HepG2 (cell line): Measurements from ENCODE around the gene STARD13. TPM values are rescaled to one million over a fixed set of nuclear protein-coding genes. Genes with fewer than 3 reads are reported as not detected.

Experiments used
- ATAC-seq: fragments of 200-7000 bp; cut with Tn5 transposase; 3 replicates; pipeline ENCODE4 v1.9.1; 2020; ENCODE audit warnings: mild to moderate bottlenecking, moderate library complexity
- BruUV-seq: library from RNA; stranded (reverse); fragments of 400-500 nt; replicated peaks from 2 replicates; lab custom pipeline; 2021; lab: Mats Ljungman, UMichigan
- CTCF ChIA-PET: fragments of 300-600 bp; formaldehyde crosslinking; extraction: SDS; loops from one replicate; lab custom pipeline; 2021; ENCODE audit warnings: low total read pairs, inconsistent platforms, low intra/inter-chr PET ratio; lab: Yijun Ruan, JAX
- POLR2A ChIA-PET: fragments of 350-600 bp; sonication (Branson Sonifier 250); formaldehyde crosslinking; loops from one replicate; lab custom pipeline; 2020; ENCODE audit warnings: antibody characterized with exemption, inconsistent platforms; lab: Yijun Ruan, JAX
- DNase-seq: peaks from one replicate; pipeline ENCODE4 v3.0.0-alpha.2; 2015; ENCODE audit warnings: low spot score
- FAIRE-seq: peaks from 3 replicates; lab custom pipeline; 2011; peaks lifted over from hg19 to GRCh38; lab: Jason Lieb, UNC
- H2AFZ ChIP-seq: one replicate; pipeline ENCODE4 v1.6.1; 2011; ENCODE audit warnings: low read length, inconsistent platforms
- H3K27ac ChIP-seq: fragments of 300-600 bp; 3 replicates; pipeline ENCODE4 v1.8.0; 2011; ENCODE audit warnings: mixed run types, mild to moderate bottlenecking, mixed read lengths, low read length, inconsistent platforms; ENCODE audit not compliant: insufficient read depth; ENCODE audit errors: extremely low read length
- H3K27me3 ChIP-seq, 2 experiments: fragments of 200-600 bp in 1 of 2; 2 replicates in 1 of 2; 3 replicates in 1 of 2; pipeline versions ENCODE4 v1.6.0 to v1.8.0; 2011; ENCODE audit warnings: low read length in 2 of 2, mild to moderate bottlenecking in 2 of 2, moderate library complexity in 2 of 2, inconsistent platforms in 1 of 2; ENCODE audit not compliant: insufficient read depth in 2 of 2, control insufficient read depth in 1 of 2
- H3K36me3 ChIP-seq, 2 experiments: fragments of 200-600 bp in 1 of 2; replicated peaks in 1 of 2; 2 replicates in 1 of 2; 3 replicates in 1 of 2; pipeline versions ENCODE4 v1.5.1 to v1.8.0; 2011; ENCODE audit warnings: low read length in 2 of 2, inconsistent platforms in 1 of 2; ENCODE audit not compliant: insufficient read depth in 2 of 2, control insufficient read depth in 1 of 2
- H3K4me1 ChIP-seq: 2 replicates; pipeline ENCODE4 v1.5.1; 2012; ENCODE audit warnings: low read length, inconsistent platforms; ENCODE audit not compliant: insufficient read depth
- H3K4me2 ChIP-seq: 2 replicates; pipeline ENCODE4 v1.6.0; 2011; ENCODE audit warnings: low read depth, low read length, inconsistent platforms
- H3K4me3 ChIP-seq, 3 experiments: fragments of 200-600 bp in 1 of 3; sonication (generic), shearing (Covaris generic) in 1 of 3; replicated peaks in 1 of 3; 2 replicates each; pipeline ENCODE4 v1.5.1; 2011 to 2016; ENCODE audit warnings: low read length in 3 of 3, inconsistent platforms in 2 of 3, low read depth in 2 of 3, mild to moderate bottlenecking in 2 of 3, control low read depth in 1 of 3, mixed read lengths in 1 of 3; ENCODE audit not compliant: insufficient read depth in 1 of 3
- H3K79me2 ChIP-seq: one replicate; pipeline ENCODE4 v1.6.1; 2011; ENCODE audit warnings: low read length, inconsistent platforms; ENCODE audit not compliant: insufficient read depth
- H3K9ac ChIP-seq: 2 replicates; pipeline ENCODE4 v1.6.0; 2011; ENCODE audit warnings: mild to moderate bottlenecking, low read depth, low read length, inconsistent platforms; ENCODE audit not compliant: insufficient read depth
- H3K9me3 ChIP-seq: 2 replicates; pipeline ENCODE4 v1.5.1; 2012; ENCODE audit warnings: mild to moderate bottlenecking, low read length
- H4K20me1 ChIP-seq: 2 replicates; pipeline ENCODE4 v1.6.0; 2011; ENCODE audit warnings: inconsistent platforms, mild to moderate bottlenecking, low read length, moderate library complexity; ENCODE audit not compliant: insufficient read depth
- CHD2 ChIP-seq: IDR thresholded peaks from 2 replicates; pipeline ENCODE4 v1.6.1; 2011; ENCODE audit warnings: low read depth, low read length, improper control_type of control experiment
- FOXO4 ChIP-seq: sonication (generic); formaldehyde crosslinking; conservative IDR thresholded peaks from 2 replicates; pipeline ENCODE4 v1.8.1; 2023; ENCODE audit warnings: missing genetic modification reagents
- FUBP1 ChIP-seq: sonication (generic); formaldehyde crosslinking; IDR thresholded peaks from 2 replicates; pipeline ENCODE4 v1.5.1; 2020; ENCODE audit warnings: missing genetic modification reagents, mild to moderate bottlenecking, borderline replicate concordance
- IRF2 ChIP-seq: IDR thresholded peaks from 2 replicates; pipeline ENCODE4 v1.6.1; 2018; ENCODE audit warnings: missing genetic modification reagents, missing compliant biosample characterization
- NR0B2 ChIP-seq: sonication (generic); formaldehyde crosslinking; IDR thresholded peaks from 2 replicates; pipeline ENCODE4 v1.4.0; 2020; ENCODE audit warnings: mild to moderate bottlenecking, missing genetic modification reagents
- NR2C2 ChIP-seq: sonication (generic); formaldehyde crosslinking; IDR thresholded peaks from 2 replicates; pipeline ENCODE4 v1.4.0; 2020; ENCODE audit warnings: missing genetic modification reagents, mild to moderate bottlenecking, moderate library complexity, borderline replicate concordance
- PBX2 ChIP-seq: IDR thresholded peaks from 2 replicates; pipeline ENCODE4 v1.6.1; 2016; ENCODE audit warnings: control low read depth
- PRDM15 ChIP-seq: sonication (generic); formaldehyde crosslinking; IDR thresholded peaks from 2 replicates; pipeline ENCODE4 v1.4.0; 2020; ENCODE audit warnings: missing genetic modification reagents
- RNF219 ChIP-seq: sonication (generic); formaldehyde crosslinking; IDR thresholded peaks from 2 replicates; pipeline ENCODE4 v1.5.0; 2020; ENCODE audit warnings: mild to moderate bottlenecking, missing genetic modification reagents
- XRCC5 ChIP-seq: fragments of 200-400 bp; formaldehyde crosslinking; optimal IDR thresholded peaks from 2 replicates; pipeline ENCODE3; 2017; ENCODE audit warnings: mild to moderate bottlenecking, low read length
- ZNF235 ChIP-seq: sonication (generic); formaldehyde crosslinking; IDR thresholded peaks from 2 replicates; pipeline ENCODE4 v1.8.1; 2023; ENCODE audit warnings: mild to moderate bottlenecking, missing genetic modification reagents, borderline replicate concordance
- ZNF543 ChIP-seq: sonication (generic); formaldehyde crosslinking; IDR thresholded peaks from 2 replicates; pipeline ENCODE4 v1.4.0; 2020; ENCODE audit warnings: mild to moderate bottlenecking, missing genetic modification reagents
- ZZZ3 ChIP-seq: sonication (generic); formaldehyde crosslinking; IDR thresholded peaks from 2 replicates; pipeline ENCODE4 v1.4.0; 2020; ENCODE audit warnings: missing genetic modification reagents, mild to moderate bottlenecking, borderline replicate concordance
- WGBS: methylation state at CpG from one replicate; pipeline ENCODE4 v1.1.6; 2017; ENCODE audit warnings: low lambda C conversion rate; 5-methylcytosine and 5-hydroxymethylcytosine counted together
- in situ Hi-C: cut with HindIII; loops from 2 replicates; pipeline ENCODE4 v1.10.0; 2017; ENCODE audit warnings: low pct_unique_long_range_greater_than_20kb; ENCODE audit not compliant: extremely low pct_ligation_motif_present
- intact Hi-C: fragments of 100-400 bp; cut with micrococcal nuclease; formaldehyde crosslinking; loops from one replicate; pipeline ENCODE4 v1.10.0; 2022; ENCODE audit not compliant: unreplicated experiment
- polyA plus RNA-seq, 8 experiments: library from polyadenylated mRNA; depleted of rRNA in 3 of 8; stranded (reverse) in 7 of 8; unstranded in 1 of 8; fragments of >200 nt; fragmentation: Illumina TruSeq in 4 of 8; extraction: Trizol in 4 of 8; gene quantifications; 2 replicates each; pipeline versions ENCODE4 v1.2.1 to v1.2.3, GENCODE V29; 2011 to 2016; ENCODE audit warnings: low read depth in 4 of 8, missing spikeins in 1 of 8, mixed read lengths in 1 of 8; ENCODE audit not compliant: insufficient read depth in 1 of 8
- total RNA-seq, 5 experiments: library from RNA; depleted of rRNA; stranded (reverse); fragments of >200 nt; fragmentation: Illumina TruSeq; extraction: Trizol; gene quantifications; 2 replicates each; pipeline ENCODE4 v1.2.3, GENCODE V29; 2016; ENCODE audit warnings: low read depth in 1 of 5

The STARD13 gene
- total and polyA plus RNA-seq, 2 of the 13 experiments (the other 11 are each of a cell fraction or from before 2014, with no cell fraction given) = 12.8 to 14.3 TPM

GRCh38 chr13:33292712-33293111, 7.2 kb upstream of the STARD13 start:
- Histone ChIP-seq H3K4me1 (peaks cover 12% of the 10 kb centered on the region), H4K20me1 (no peaks in the 10 kb centered on the region), H3K79me2 (no peaks in the 10 kb centered on the region), H3K27ac (no peak overlapping the region), H3K36me3 (no peaks in the 10 kb centered on the region), H3K4me3 (no peak overlapping the region), H3K27me3 (no peaks in the 10 kb centered on the region), H2AFZ (no peak overlapping the region), H3K9ac (no peak overlapping the region), H3K4me2 (no peak overlapping the region), H3K9me3 (no peaks in the 10 kb centered on the region)
- POLR2A ChIA-PET = no interaction called here
- ATAC-seq = no peak
- CTCF ChIA-PET = no interaction called here
- WGBS = 92% methylated on average over 6 of the region's 6 CpGs
- BruUV-seq = no TSS peak
- FAIRE-seq = no peak
- intact Hi-C loops (no loop called here), in situ Hi-C loops (no loop called here)
- no peak for DNase-seq
- TF ChIP-seq ZZZ3 (CRISPR knock-in tag) = no peak
- TF ChIP-seq RNF219 = no peak
- no peak for TF ChIP-seq IRF2
- no peak for TF ChIP-seq NR0B2 (CRISPR knock-in tag)
- TF ChIP-seq ZNF235 (CRISPR knock-in tag) = no peak
- TF ChIP-seq FUBP1 = no peak
- TF ChIP-seq NR2C2 (CRISPR knock-in tag) = no peak
- TF ChIP-seq PRDM15 (CRISPR knock-in tag) = no peak
- no peak for TF ChIP-seq CHD2
- TF ChIP-seq PBX2 = no peak
- no peak for TF ChIP-seq XRCC5
- no peak for TF ChIP-seq FOXO4
- no peak for TF ChIP-seq ZNF543 (CRISPR knock-in tag)
